PFSK-1 (cell line): Measurements from ENCODE around the gene DHX15.

Source experiments
- FOXP2 ChIP-seq: optimal IDR thresholded peaks from 2 replicates; pipeline ENCODE3; 2011; ENCODE audit warnings: borderline replicate concordance, control low read depth, inconsistent platforms; ENCODE audit not compliant: insufficient read depth; ENCODE audit errors: extremely low read length, extremely low read depth
- POLR2AphosphoS5 ChIP-seq: IDR thresholded peaks from 2 replicates; pipeline ENCODE4 v1.6.1; 2012; ENCODE audit warnings: low read depth, mild to moderate bottlenecking, control low read depth, low read length, moderate library complexity
- REST ChIP-seq, 2 experiments: IDR thresholded peaks; 2 replicates each; pipeline versions ENCODE4 v1.6.1 to v1.8.0; 2011 to 2012; ENCODE audit warnings: low read depth in 2 of 2, low read length in 2 of 2, control low read depth in 1 of 2, inconsistent platforms in 1 of 2, mild to moderate bottlenecking in 1 of 2, moderate library complexity in 1 of 2; ENCODE audit not compliant: insufficient read depth in 1 of 2
- SIN3A ChIP-seq: IDR thresholded peaks from 2 replicates; pipeline ENCODE4 v1.6.1; 2012; ENCODE audit warnings: mild to moderate bottlenecking, low read length, moderate library complexity, borderline replicate concordance; ENCODE audit not compliant: insufficient read depth
- TAF1 ChIP-seq: IDR thresholded peaks from 2 replicates; pipeline ENCODE4 v1.6.1; 2012; ENCODE audit warnings: low read length, control low read depth, borderline replicate concordance; ENCODE audit not compliant: insufficient read depth

The DHX15 gene

GRCh38 chr4:24489870-24490269, 94.5 kb downstream of the DHX15 start:
- TF ChIP-seq SIN3A (no peak), FOXP2 (no peak), REST (IDR thresholded peaks at IDR 0.05; ENCODE audit: insufficient read depth in 1 of 2, low read depth in 2 of 2, low read length in 2 of 2) (no peak), TAF1 (no peak), POLR2AphosphoS5 (no peak)

GRCh38 chr4:24488399-24489164, 95.8 kb downstream of the DHX15 start:
- TF ChIP-seq FOXP2 = no peak
- TF ChIP-seq REST (IDR thresholded peaks at IDR 0.05; ENCODE audit: insufficient read depth in 1 of 2, low read depth in 2 of 2, low read length in 2 of 2) = no peak
- TF ChIP-seq SIN3A = no peak
- no peak for TF ChIP-seq TAF1
- no peak for TF ChIP-seq POLR2AphosphoS5

DNA sequence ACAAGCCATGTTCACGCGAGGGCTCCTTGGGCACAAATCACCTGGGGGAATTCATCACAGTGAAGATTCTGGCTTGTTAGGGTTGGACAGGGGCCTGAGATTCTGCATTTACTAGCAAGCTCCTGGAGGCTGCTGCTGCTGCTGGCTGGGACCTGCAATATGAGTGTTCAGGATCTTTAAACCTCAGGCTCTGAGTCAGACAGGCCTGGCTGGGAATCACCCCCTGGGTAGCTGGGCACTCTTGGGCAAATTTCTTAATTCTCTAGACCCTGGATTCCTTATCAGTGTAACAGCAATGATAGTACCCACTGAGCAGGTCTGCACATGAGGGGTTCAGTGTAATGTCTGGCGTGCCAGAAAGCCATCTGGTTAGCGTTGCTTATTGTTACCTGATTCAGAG, 101.5 kb downstream of the DHX15 start:
- TF ChIP-seq SIN3A = no peak
- no peak for TF ChIP-seq TAF1
- TF ChIP-seq POLR2AphosphoS5 = no peak
- TF ChIP-seq FOXP2 = no peak
- no peak for TF ChIP-seq REST (IDR thresholded peaks at IDR 0.05; ENCODE audit: insufficient read depth in 1 of 2, low read depth in 2 of 2, low read length in 2 of 2)

- TF ChIP-seq FOXP2 (no peak), REST (IDR thresholded peaks at IDR 0.05; ENCODE audit: insufficient read depth in 1 of 2, low read depth in 2 of 2, low read length in 2 of 2) (no peak)
These were observed 106.4 kb downstream of the DHX15 start for GRCh38 chr4:24477919-24478318.
